Brain pericyte (primary cell): ENCODE measurements around the gene SRRM2.

Experiments used
- DNase-seq: peaks from one replicate; pipeline ENCODE4 v3.0.0-alpha.2; 2012; ENCODE audit warnings: low read depth, low spot score

SRRM2 gene

DNA sequence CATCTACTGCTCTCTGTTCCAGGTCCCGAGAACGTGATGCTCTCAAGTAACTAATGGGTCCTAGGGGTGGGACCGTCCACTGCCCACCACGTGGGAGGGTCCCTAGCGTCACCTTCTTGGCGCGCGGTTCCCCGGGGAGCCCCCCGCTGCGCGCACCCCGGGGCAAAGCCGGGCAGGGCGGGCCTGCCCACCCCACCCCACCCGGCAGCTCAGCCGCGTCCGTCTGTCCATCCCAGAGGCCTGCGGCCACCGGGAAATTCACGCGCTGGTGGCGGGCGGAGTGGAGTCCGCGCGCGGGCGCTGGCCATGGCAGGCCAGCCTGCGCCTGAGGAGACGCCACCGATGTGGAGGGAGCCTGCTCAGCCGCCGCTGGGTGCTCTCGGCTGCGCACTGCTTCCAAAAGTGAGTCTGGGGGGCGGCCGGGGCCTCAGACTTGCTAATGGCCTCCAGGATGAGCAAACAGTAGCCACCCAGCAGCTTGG is 46.3 kb downstream of the SRRM2 start:
- DNase-seq: no peak

DNA sequence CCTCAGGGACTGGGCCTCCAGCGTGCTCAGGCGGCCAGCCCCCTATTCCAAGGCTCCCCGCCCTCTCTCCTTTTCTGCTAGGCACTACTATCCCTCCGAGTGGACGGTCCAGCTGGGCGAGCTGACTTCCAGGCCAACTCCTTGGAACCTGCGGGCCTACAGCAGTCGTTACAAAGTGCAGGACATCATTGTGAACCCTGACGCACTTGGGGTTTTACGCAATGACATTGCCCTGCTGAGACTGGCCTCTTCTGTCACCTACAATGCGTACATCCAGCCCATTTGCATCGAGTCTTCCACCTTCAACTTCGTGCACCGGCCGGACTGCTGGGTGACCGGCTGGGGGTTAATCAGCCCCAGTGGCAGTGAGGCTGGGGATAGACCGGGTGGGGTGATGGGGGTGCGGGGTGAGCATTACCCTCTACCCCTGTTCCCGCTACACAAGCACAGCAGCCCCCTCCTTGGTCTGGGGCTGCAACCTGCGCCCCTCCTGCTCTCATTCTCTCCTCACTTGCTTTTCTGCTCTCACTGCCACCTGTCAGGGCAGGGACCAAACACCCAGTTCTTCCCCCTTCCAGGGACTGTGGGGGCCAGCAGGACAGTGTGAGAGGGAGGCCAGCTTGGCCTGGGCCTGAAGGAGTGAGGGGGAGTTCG is 46.9 kb downstream of the SRRM2 start:
- DNase-seq: no peak

DNA sequence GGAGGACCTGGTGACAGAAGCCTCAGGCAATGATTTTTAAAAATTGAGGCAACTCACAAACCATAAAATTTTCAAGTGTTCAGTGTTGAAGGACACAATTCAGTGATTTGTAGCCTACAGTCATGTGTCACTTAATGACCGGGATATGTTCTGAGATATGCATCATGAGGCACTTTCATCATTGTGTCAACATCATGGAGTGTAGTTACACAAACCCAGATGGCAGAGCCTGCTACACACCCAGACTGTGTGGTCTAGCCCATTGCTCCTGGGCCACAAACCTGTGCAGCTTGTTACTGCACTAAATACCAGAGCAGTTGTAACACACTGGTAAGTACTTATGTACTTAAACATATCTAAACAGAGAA is 47.4 kb downstream of the SRRM2 start:
- no peak for DNase-seq

- DNase-seq: no peak
These were observed 51.2 kb downstream of the SRRM2 start for GRCh38 chr16:2803545-2804195.

DNA sequence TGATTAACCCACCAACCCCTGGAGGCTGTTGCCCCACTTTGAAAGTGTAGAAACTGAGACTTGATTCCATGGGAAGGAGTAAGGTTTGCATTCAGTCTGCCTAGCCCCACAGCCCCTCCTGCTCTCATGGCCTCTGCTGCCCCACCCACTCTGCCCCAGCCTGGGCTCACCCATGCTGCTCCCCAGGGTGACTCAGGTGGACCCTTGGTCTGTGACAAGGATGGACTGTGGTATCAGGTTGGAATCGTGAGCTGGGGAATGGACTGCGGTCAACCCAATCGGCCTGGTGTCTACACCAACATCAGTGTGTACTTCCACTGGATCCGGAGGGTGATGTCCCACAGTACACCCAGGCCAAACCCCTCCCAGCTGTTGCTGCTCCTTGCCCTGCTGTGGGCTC is 52.3 kb downstream of the SRRM2 start:
- no peak for DNase-seq

- DNase-seq: no peak
These were observed 53.8 kb downstream of the SRRM2 start for GRCh38 chr16:2806286-2806685.

GRCh38 chr16:2808181-2808580 is 55.7 kb downstream of the SRRM2 start:
- no peak for DNase-seq

- DNase-seq: no peak
These were observed 56.8 kb downstream of the SRRM2 start for GRCh38 chr16:2809149-2809760.

DNA sequence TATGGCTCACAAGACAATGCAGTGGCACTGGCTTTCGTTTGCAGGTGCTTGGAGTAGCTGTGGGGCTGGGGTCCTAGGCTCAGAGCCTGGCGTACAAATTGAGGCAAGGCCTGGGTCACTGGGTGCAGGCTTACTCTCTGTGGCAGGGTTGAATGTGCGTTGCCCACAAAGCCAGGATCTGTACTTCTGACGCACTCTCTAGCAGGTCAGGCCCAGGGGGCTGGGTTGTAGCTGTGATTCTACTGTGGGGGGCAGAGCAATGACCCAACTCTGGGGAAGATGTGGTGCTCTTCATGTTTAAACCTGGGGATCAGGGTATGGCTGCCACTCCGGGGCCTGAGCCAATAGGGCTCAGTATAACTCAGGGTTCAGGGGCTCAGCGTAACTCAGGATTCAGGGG is 58.2 kb downstream of the SRRM2 start:
- DNase-seq: no peak

GRCh38 chr16:2811703-2812471 is 59.4 kb downstream of the SRRM2 start:
- no peak for DNase-seq

DNA sequence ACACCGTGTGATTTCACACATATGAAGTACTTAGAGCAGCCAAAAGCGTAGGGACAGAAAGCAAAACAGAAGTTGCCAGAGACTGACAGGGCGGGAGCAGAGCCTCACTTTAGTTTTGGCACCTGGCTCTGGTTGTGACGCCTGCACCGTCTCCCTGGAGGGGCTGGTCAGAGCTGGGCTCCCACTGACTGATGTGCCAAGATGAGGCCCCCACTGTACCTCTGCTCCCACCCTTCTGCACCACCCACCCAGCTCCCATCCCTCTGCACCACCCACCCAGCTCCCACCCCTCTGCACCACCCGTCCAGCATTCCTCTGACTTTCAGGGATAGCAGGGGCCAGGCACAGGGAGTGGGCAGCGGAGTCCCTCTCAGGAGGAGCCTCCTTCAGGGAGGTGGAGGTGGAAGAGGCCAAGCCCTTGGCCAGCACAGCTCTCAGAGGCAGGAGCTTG is 61.4 kb downstream of the SRRM2 start:
- no peak for DNase-seq

GRCh38 chr16:2814551-2815298 is 62.3 kb downstream of the SRRM2 start:
- no peak for DNase-seq

GRCh38 chr16:2815299-2815771 is 62.9 kb downstream of the SRRM2 start:
- DNase-seq: no peak

DNA sequence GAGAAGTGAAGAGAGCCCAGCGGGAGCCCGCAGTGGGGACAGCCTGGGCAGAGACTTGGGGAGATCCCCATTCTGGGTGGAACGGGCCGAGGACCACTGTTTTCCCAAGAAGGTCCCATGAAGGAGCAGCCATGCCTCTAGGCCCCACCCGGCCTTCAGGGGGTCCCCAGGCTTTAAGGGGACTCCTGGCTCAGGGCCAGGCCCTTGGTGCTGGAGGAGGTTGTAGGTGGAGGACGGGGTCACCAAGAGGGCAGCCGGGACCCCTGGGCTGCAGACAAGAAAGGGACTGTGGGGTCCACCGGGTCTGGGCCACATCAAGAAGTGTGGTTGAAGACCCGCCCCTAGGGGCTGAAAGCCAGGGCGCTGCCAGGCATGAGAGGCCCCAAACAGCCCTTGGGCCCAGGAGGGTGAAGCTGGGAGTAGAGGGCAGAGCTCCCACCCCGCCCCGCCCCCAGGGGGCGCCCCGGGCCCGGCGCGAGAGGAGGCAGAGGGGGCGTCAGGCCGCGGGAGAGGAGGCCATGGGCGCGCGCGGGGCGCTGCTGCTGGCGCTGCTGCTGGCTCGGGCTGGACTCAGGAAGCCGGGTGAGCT is 64.4 kb downstream of the SRRM2 start, which contains the start of gene PRSS21:
Gene PRSS21, plus strand, starts transcription at position 487 of the 589 bp plus-strand sequence. Its CDS starts 32 bp downstream, at position 519.
- DNase-seq: no peak

GRCh38 chr16:2817340-2818271 is 65.2 kb downstream of the SRRM2 start:
- DNase-seq: no peak

- DNase-seq: no peak
These were observed 65.9 kb downstream of the SRRM2 start for GRCh38 chr16:2818272-2818876.

DNA sequence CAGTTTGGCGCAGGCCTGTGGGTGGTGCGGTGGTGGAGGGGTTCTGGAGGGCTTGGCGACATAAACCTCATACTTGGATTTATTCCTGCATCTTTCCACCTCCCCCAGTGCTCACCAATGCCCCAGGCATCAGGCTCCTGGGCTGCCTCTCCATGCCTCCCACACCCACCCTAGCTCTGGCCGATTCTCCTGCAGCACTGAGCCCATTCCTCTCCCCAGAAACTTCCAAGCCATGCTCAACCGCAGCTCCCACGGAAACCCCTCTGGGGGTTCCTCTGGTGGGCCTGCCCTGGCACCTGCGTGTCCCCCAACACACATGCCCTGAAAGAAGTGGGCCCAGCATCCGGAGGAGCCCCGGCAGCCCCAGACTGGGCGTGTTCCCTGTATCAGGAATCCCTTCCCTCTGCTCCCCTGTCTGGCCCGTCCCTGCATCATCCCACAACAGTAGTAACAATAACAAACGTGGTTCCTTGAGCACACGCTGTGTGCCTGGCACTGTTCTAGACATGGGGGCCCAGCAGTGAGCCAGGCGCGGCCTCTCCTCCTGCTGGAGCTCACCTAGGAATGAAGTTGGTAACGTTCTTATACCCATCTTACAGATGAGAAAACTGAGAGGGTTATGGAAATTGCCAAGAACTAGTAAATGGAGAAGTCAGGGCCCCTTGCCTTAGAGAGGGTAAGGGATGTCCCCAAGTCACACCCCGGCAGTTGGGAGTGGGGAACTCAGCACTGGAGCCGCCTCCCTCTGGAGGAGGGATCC is 66.9 kb downstream of the SRRM2 start:
- no peak for DNase-seq
